ENCODE measurements around the gene NKAIN2.

DNA sequence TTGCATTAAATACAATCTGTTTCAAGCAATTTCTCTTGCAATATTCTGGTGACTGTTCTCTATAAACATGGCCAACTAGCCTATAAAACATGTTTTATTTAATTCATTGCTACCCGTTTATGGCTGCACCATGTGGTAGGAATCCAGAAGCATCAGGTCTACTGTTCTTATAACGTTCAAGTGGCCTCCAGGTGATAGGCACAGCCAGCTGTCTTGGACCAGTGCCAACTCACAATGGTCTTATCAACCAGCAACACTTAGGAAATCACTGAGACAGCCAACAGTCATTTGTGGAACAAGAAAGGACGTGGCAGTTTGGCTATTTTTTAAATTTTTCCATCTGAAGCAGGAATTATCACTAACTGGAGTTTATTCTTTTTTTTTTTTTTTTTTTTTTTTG, 193.6 kb downstream of the NKAIN2 start:
- TF ChIP-seq ZNF565 (CRISPR knock-in tag; conservative IDR thresholded peaks at IDR 0.05; ENCODE audit: low read depth) (no peak), ZFP3 (CRISPR knock-in tag; IDR thresholded peaks at IDR 0.05) (no peak), ISL1 (CRISPR knock-in tag; IDR thresholded peaks at IDR 0.05) (no peak), ESRRG (CRISPR knock-in tag; IDR thresholded peaks at IDR 0.05) (no peak), ZFP30 (CRISPR knock-in tag; IDR thresholded peaks at IDR 0.05) (no peak), RARB (CRISPR knock-in tag; IDR thresholded peaks at IDR 0.05) (no peak), PPARA (CRISPR knock-in tag; IDR thresholded peaks at IDR 0.05; ENCODE audit: borderline replicate concordance) (no peak)
- TF ChIP-seq, protein P1, sequence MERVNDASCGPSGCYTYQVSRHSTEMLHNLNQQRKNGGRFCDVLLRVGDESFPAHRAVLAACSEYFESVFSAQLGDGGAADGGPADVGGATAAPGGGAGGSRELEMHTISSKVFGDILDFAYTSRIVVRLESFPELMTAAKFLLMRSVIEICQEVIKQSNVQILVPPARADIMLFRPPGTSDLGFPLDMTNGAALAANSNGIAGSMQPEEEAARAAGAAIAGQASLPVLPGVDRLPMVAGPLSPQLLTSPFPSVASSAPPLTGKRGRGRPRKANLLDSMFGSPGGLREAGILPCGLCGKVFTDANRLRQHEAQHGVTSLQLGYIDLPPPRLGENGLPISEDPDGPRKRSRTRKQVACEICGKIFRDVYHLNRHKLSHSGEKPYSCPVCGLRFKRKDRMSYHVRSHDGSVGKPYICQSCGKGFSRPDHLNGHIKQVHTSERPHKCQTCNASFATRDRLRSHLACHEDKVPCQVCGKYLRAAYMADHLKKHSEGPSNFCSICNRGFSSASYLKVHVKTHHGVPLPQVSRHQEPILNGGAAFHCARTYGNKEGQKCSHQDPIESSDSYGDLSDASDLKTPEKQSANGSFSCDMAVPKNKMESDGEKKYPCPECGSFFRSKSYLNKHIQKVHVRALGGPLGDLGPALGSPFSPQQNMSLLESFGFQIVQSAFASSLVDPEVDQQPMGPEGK (CRISPR knock-in tag; IDR thresholded peaks at IDR 0.05; ENCODE audit: borderline replicate concordance), result no peak
- TF ChIP-seq, protein P2, sequence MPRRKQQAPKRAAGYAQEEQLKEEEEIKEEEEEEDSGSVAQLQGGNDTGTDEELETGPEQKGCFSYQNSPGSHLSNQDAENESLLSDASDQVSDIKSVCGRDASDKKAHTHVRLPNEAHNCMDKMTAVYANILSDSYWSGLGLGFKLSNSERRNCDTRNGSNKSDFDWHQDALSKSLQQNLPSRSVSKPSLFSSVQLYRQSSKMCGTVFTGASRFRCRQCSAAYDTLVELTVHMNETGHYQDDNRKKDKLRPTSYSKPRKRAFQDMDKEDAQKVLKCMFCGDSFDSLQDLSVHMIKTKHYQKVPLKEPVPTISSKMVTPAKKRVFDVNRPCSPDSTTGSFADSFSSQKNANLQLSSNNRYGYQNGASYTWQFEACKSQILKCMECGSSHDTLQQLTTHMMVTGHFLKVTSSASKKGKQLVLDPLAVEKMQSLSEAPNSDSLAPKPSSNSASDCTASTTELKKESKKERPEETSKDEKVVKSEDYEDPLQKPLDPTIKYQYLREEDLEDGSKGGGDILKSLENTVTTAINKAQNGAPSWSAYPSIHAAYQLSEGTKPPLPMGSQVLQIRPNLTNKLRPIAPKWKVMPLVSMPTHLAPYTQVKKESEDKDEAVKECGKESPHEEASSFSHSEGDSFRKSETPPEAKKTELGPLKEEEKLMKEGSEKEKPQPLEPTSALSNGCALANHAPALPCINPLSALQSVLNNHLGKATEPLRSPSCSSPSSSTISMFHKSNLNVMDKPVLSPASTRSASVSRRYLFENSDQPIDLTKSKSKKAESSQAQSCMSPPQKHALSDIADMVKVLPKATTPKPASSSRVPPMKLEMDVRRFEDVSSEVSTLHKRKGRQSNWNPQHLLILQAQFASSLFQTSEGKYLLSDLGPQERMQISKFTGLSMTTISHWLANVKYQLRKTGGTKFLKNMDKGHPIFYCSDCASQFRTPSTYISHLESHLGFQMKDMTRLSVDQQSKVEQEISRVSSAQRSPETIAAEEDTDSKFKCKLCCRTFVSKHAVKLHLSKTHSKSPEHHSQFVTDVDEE (CRISPR knock-in tag; IDR thresholded peaks at IDR 0.05), result no peak
